Endothelial cell of umbilical vein (primary cell): ENCODE results near the gene BIN1. TPM values are rescaled to one million over a fixed set of nuclear protein-coding genes. Genes with fewer than 3 reads are reported as not detected.

ENCODE experiments used
- BruUV-seq: library from RNA; stranded (reverse); fragments of 400-500 nt; replicated peaks from 2 replicates; lab custom pipeline; 2021; lab: Mats Ljungman, UMichigan
- CTCF ChIA-PET: fragments of 300-600, 350-600 bp; sonication (Branson Sonifier 250); formaldehyde crosslinking; loops from one replicate; lab custom pipeline; 2021; ENCODE audit warnings: antibody characterized with exemption, inconsistent platforms; lab: Charles Lee
- POLR2A ChIA-PET: fragments of 300-600, 350-600 bp; sonication (Branson Sonifier 250); formaldehyde crosslinking; loops from one replicate; lab custom pipeline; 2021; ENCODE audit warnings: antibody characterized with exemption, inconsistent platforms; lab: Charles Lee
- DNase-seq: peaks from one replicate; pipeline ENCODE4 v3.0.0-alpha.2; 2011; ENCODE audit warnings: low read depth, low spot score
- FAIRE-seq: peaks from 2 replicates; lab custom pipeline; 2011; peaks lifted over from hg19 to GRCh38; lab: Jason Lieb, UNC
- H2AFZ ChIP-seq: 2 replicates; pipeline ENCODE4 v1.6.0; 2012; ENCODE audit warnings: low read depth, low read length, control low read depth, inconsistent platforms
- H3K27ac ChIP-seq: 2 replicates; pipeline ENCODE4 v1.5.1; 2011; ENCODE audit warnings: low read depth, mild to moderate bottlenecking, control low read depth, low read length, moderate library complexity; ENCODE audit not compliant: insufficient read depth
- H3K27me3 ChIP-seq, 2 experiments: 2 replicates each; pipeline versions ENCODE4 v1.6.0 to v1.6.1; 2011; ENCODE audit warnings: low read length in 2 of 2, mixed read lengths in 1 of 2; ENCODE audit not compliant: control insufficient read depth in 2 of 2, insufficient read depth in 2 of 2
- H3K36me3 ChIP-seq, 2 experiments: 2 replicates in 1 of 2; 3 replicates in 1 of 2; pipeline ENCODE4 v1.5.1; 2011; ENCODE audit warnings: low read length in 2 of 2, mild to moderate bottlenecking in 1 of 2, moderate library complexity in 1 of 2; ENCODE audit not compliant: control insufficient read depth in 2 of 2, insufficient read depth in 2 of 2; ENCODE audit errors: extremely low read depth in 1 of 2
- H3K4me1 ChIP-seq: 3 replicates; pipeline ENCODE4 v1.5.1; 2011; ENCODE audit warnings: mild to moderate bottlenecking, low read length; ENCODE audit not compliant: control insufficient read depth, insufficient read depth; ENCODE audit errors: extremely low read depth
- H3K4me2 ChIP-seq: 2 replicates; pipeline ENCODE4 v1.6.1; 2011; ENCODE audit warnings: low read length, control low read depth, mixed read lengths; ENCODE audit not compliant: insufficient read depth
- H3K4me3 ChIP-seq, 3 experiments: fragments of 200-600 bp in 1 of 3; sonication (generic), shearing (Covaris generic) in 1 of 3; replicated peaks in 1 of 3; 2 replicates each; pipeline ENCODE4 v1.5.1; 2011 to 2016; ENCODE audit warnings: control low read depth in 3 of 3, low read length in 3 of 3, mild to moderate bottlenecking in 2 of 3, inconsistent platforms in 1 of 3, low read depth in 1 of 3, moderate library complexity in 1 of 3; ENCODE audit not compliant: insufficient read depth in 1 of 3
- H3K79me2 ChIP-seq: 2 replicates; pipeline ENCODE4 v1.6.0; 2012; ENCODE audit warnings: low read length, inconsistent platforms; ENCODE audit not compliant: control insufficient read depth, insufficient read depth
- H3K9ac ChIP-seq: replicated peaks from 2 replicates; pipeline ENCODE3; 2011; ENCODE audit warnings: low read length, control low read depth; ENCODE audit not compliant: insufficient read depth; ENCODE audit errors: extremely low read depth
- H3K9me1 ChIP-seq: replicated peaks from 3 replicates; pipeline ENCODE4 v1.6.0; 2011; ENCODE audit warnings: mild to moderate bottlenecking, low read length; ENCODE audit not compliant: control insufficient read depth, insufficient read depth; ENCODE audit errors: extremely low read depth
- H3K9me3 ChIP-seq: replicated peaks from 2 replicates; pipeline ENCODE4 v1.5.1; 2012; ENCODE audit warnings: low read length, inconsistent platforms; ENCODE audit not compliant: control insufficient read depth, insufficient read depth
- H4K20me1 ChIP-seq: replicated peaks from 2 replicates; pipeline ENCODE3; 2011; ENCODE audit warnings: mild to moderate bottlenecking, low read length; ENCODE audit not compliant: control insufficient read depth, insufficient read depth; ENCODE audit errors: extremely low read depth
- EZH2 ChIP-seq: IDR thresholded peaks from 2 replicates; pipeline ENCODE4 v1.6.1; 2012; ENCODE audit warnings: borderline replicate concordance, low read depth, mild to moderate bottlenecking, moderate library complexity, low read length, inconsistent platforms; ENCODE audit not compliant: severe bottlenecking
- FOS ChIP-seq: IDR thresholded peaks from 2 replicates; pipeline ENCODE4 v1.6.1; 2011; ENCODE audit warnings: mild to moderate bottlenecking, low read length, moderate library complexity, borderline replicate concordance; ENCODE audit not compliant: insufficient read depth
- GATA2 ChIP-seq: IDR thresholded peaks from 2 replicates; pipeline ENCODE4 v1.7.0; 2011; ENCODE audit warnings: low read depth, mild to moderate bottlenecking, moderate library complexity, mixed read lengths, low read length; ENCODE audit not compliant: insufficient read length, insufficient read depth
- JUN ChIP-seq: IDR thresholded peaks from 2 replicates; pipeline ENCODE4 v1.6.1; 2011; ENCODE audit warnings: borderline replicate concordance, low read depth; ENCODE audit not compliant: insufficient read length, insufficient read depth
- MAX ChIP-seq: IDR thresholded peaks from 2 replicates; pipeline ENCODE4 v1.6.1; 2011; ENCODE audit not compliant: insufficient read depth, insufficient read length
- MYC ChIP-seq: IDR thresholded peaks from one replicate; pipeline ENCODE4 v1.6.1; 2011; ENCODE audit warnings: mild to moderate bottlenecking, low read depth, low read length
- POLR2A ChIP-seq: IDR thresholded peaks from 2 replicates; pipeline ENCODE4 v1.6.1; 2012; ENCODE audit warnings: low read depth, mild to moderate bottlenecking, control low read depth, low read length
- POLR2AphosphoS5 ChIP-seq: IDR thresholded peaks from 2 replicates; pipeline ENCODE4 v1.6.1; 2012; ENCODE audit warnings: low read depth, mild to moderate bottlenecking, control low read depth, low read length, moderate library complexity; ENCODE audit not compliant: insufficient read depth
- dilution Hi-C: fragments of 300-500 bp; cut with MboI; formaldehyde crosslinking; loops from one replicate; pipeline ENCODE4 v1.15.0; 2019; ENCODE audit warnings: low sequenced_read_pairs; ENCODE audit not compliant: extremely low pct_ligation_motif_present
- intact Hi-C: fragments of 100-400 bp; cut with micrococcal nuclease; formaldehyde crosslinking; loops from one replicate; pipeline ENCODE4 v1.10.0; 2022
- polyA plus RNA-seq, 4 experiments: library from polyadenylated mRNA; depleted of rRNA in 3 of 4; stranded (reverse) in 3 of 4; unstranded in 1 of 4; fragments of >200 nt; gene quantifications; 2 replicates each; pipeline versions ENCODE4 v1.2.1 to v1.2.3, GENCODE V29; 2011 to 2012; ENCODE audit warnings: missing spikeins in 1 of 4
- total RNA-seq: library from RNA; stranded (reverse); gene quantifications from 2 replicates; pipeline ENCODE4 v1.2.3, GENCODE V29; 2021
- TF ChIP-seq, protein P1 (sequence below), 2 donors: IDR thresholded peaks; 1 replicate in 1 of 2; 2 replicates in 1 of 2; pipeline ENCODE4 v1.5.1; 2011; ENCODE audit warnings: low read length in 2 of 2, mild to moderate bottlenecking in 2 of 2, moderate library complexity in 2 of 2, control low read depth in 1 of 2, inconsistent platforms in 1 of 2, low read depth in 1 of 2; ENCODE audit not compliant: insufficient read depth in 1 of 2; ENCODE audit errors: extremely low read depth in 1 of 2

The BIN1 gene
- total and polyA plus RNA-seq, 2 donors (not counting 3 experiments of a cell fraction or from before 2014, with no cell fraction given) = 26.3 to 36.9 TPM

DNA sequence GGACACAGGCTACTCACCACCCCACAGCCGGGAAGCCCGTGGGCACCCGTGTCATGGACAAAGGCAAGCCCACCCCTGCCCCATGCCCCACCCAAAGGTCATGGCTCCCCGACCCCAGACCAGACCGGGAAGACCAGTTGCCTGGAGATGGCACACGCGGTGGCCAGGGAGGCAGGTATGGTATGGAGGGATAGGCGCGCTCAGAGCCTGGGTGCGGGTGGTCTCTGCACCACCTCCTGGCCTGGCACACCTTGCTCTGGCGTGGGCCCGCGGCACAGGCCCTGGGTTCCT, 51.2 kb downstream of the BIN1 start:
- DNase-seq = no peak
- ChIA-PET POLR2A (no interaction called here), CTCF (no interaction called here)
- no peaks in the 10 kb centered on the region for H4K20me1 ChIP-seq
- TF ChIP-seq EZH2 (no peak), POLR2A (no peak)
- FAIRE-seq = no peak
- no peak overlapping the region for H3K27ac ChIP-seq
- no peaks in the 10 kb centered on the region for H3K79me2 ChIP-seq
- H3K4me2 ChIP-seq = no peak overlapping the region
- no peaks in the 10 kb centered on the region for H3K36me3 ChIP-seq
- no peaks in the 10 kb centered on the region for H3K27me3 ChIP-seq
- no TSS peak for BruUV-seq
- intact Hi-C loops = no loop called here
- H3K9ac ChIP-seq = no peak overlapping the region
- no peak overlapping the region for H2AFZ ChIP-seq
- H3K9me3 ChIP-seq = no peaks in the 10 kb centered on the region
- no peak overlapping the region for H3K4me3 ChIP-seq
- H3K9me1 ChIP-seq = no peaks in the 10 kb centered on the region
- dilution Hi-C loops = no loop called here
- peaks cover 4% of the 10 kb centered on the region for H3K4me1 ChIP-seq

DNA sequence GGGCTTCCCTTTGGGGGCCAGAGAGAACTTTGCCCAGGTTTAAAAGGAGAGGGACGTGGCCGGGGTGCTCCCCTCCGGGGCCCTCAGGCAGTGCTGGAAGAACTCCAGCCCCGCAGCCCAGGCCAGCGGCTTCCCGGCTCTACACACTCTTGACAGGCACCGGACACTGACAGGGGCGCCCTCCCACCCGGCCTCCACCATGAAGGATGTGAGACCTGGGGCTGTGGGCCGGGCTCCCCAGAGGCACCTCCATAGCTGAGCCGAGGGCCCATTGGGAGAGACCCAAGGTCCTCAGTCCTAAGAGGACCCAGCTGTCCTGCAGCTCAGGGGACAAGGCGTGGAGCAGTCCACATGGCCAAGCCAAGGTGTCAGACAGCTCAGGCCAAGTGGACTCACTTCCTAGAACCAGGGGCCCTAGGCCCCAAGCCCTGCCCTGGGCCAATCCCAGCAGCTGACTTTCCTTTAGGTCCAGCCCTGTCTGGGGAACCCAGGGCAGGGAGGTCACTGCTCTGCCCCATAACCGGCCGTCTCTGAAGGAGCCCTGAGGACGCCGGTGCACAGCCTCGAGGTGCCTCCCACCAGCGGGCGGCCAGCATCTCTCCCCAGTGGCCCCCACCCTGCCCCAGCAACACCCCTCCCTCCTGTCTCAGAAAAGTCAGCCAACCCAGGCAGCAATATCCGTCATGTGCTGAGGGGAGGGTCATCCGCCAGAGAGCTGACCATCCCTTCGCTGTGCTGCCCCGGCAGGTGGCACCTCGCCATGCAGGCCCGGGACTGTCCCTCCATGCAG, 51.8 kb downstream of the BIN1 start:
- dilution Hi-C loops (no loop called here), intact Hi-C loops (no loop called here)
- Histone ChIP-seq H3K79me2 (no peaks in the 10 kb centered on the region), H3K4me1 (no peaks in the 10 kb centered on the region), H3K9me1 (no peaks in the 10 kb centered on the region), H3K4me3 (no peak overlapping the region), H3K27ac (no peak overlapping the region), H2AFZ (no peak overlapping the region), H4K20me1 (no peaks in the 10 kb centered on the region), H3K9ac (no peak overlapping the region), H3K4me2 (no peak overlapping the region), H3K9me3 (no peaks in the 10 kb centered on the region), H3K27me3 (no peaks in the 10 kb centered on the region), H3K36me3 (no peaks in the 10 kb centered on the region)
- no TSS peak for BruUV-seq
- ChIA-PET CTCF (interaction anchor here (0.9 to 1.3 kb wide), 2 partner anchors 19 to 20 kb away, joined by 3 read pairs; no protein-coding TSS in a partner anchor), POLR2A (no interaction called here)
- FAIRE-seq (no peak), DNase-seq (no peak)
- TF ChIP-seq, protein P1, sequence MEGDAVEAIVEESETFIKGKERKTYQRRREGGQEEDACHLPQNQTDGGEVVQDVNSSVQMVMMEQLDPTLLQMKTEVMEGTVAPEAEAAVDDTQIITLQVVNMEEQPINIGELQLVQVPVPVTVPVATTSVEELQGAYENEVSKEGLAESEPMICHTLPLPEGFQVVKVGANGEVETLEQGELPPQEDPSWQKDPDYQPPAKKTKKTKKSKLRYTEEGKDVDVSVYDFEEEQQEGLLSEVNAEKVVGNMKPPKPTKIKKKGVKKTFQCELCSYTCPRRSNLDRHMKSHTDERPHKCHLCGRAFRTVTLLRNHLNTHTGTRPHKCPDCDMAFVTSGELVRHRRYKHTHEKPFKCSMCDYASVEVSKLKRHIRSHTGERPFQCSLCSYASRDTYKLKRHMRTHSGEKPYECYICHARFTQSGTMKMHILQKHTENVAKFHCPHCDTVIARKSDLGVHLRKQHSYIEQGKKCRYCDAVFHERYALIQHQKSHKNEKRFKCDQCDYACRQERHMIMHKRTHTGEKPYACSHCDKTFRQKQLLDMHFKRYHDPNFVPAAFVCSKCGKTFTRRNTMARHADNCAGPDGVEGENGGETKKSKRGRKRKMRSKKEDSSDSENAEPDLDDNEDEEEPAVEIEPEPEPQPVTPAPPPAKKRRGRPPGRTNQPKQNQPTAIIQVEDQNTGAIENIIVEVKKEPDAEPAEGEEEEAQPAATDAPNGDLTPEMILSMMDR (IDR thresholded peaks at IDR 0.05; ENCODE audit: extremely low read depth in 1 of 2, insufficient read depth in 1 of 2, low read depth in 1 of 2, low read length in 2 of 2) = no peak
- no peak for TF ChIP-seq EZH2
- no peak for TF ChIP-seq FOS
- no peak for TF ChIP-seq POLR2AphosphoS5
- no peak for TF ChIP-seq MAX
- TF ChIP-seq JUN = no peak
- no peak for TF ChIP-seq POLR2A
- no peak for TF ChIP-seq GATA2
- no peak for TF ChIP-seq MYC
